Measurements from ENCODE around the gene PRKAG2.
"Not testable (repeated sequence)": the region's sequence is repeated elsewhere in the genome, so short reads cannot be mapped to it uniquely, and the experiment has no call there.

PRKAG2 gene

DNA sequence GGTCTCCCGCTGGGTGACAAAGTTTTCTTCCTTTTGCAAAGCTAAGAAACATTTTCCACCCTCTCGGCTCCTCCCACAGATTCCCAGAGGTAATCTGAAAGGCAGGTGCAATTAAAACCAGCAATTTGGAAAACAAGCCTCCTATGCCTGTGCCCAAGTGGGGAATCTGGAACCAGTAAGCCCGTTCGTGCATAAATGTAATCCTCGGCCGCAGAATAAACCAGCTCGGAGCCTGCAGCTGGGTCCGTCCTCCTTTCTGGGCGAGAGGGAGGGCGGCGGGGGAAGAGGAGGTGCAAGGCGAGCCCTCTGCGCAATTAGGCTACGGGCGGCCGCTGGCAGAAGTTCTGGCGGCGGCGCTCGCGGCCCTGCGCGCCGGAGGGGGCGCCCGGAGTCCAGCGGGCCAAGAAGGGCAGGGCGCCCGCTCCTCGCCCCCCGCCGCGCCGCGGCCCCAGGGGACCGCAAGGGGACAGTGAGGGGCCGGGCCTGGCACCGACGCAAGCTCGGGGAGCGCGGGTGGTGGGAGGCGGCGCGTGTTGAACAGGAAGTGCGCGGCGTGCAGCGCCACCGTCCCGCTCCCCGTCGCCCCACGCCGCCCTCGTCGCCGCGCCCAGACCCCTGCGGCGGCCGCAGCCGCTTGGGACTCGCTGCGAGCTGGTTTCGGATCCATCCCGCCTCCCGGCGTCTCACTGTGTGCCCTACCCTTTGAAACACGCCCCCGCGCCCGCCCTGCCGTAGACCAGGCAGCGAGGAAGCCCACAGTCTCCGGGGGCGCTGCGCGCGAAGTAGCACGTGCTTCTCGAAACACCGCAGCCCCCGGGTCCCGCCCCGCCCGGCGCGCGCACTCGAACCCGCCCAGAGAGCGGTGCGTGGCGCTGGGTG is at the start of gene PRKAG2:
TSS of gene PRKAG2 (minus strand) at position 217 of the 879 bp plus-strand sequence. CDS start 495 bp downstream, outside the sequence.
- peak; percentile 69 to 82 for DNase-seq (ENCODE audit: low read depth in 2 of 2)

- DNase-seq (ENCODE audit: low read depth in 2 of 2), result no peak
These were observed 49.4 kb upstream of the PRKAG2 start for GRCh38 chr7:151926336-151926712.

DNA sequence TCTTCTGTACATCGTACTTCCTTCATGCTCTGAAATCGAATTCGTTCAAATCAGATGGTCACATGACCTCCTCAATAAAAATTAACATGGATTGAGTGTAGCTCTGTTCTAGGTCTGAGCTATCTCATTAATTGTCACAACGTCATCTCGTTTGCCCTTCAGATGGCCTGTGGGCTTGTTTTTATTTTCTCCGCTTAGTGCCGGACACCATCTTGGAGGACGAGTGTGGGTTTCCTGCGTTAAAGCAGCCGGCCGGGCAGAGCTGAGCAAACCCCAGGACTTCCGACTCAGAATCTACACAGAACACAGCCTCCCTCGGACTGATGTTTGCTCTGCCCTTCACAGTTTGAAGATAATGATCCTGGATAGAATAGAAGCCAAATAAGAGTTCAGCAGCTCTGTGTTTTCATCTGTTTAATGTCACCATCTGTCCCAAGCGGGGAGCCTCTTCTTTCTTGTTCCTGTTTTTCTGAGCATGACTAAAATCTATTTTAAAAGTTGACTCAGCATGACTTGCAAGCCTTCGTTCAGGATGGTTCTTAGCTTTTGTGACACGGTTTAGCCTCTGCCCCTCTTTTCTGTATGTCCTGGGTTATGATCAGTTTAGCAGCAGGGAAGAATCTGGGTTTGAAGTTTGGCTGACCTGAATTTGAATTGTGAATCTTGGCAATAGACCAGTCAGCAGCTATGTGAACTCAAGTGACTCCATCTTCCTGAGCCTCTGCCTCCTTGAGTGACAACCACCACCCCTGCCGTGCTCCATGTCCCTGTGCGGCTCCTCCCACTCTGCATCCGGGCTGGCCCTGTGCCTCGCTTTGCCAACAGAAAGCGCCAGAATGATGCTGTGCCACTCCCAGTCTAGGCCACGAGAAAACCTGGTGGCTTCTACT is 48.8 kb upstream of the PRKAG2 start:
- DNase-seq (ENCODE audit: low read depth in 2 of 2), result no peak

GRCh38 chr7:151924508-151924907 is 47.6 kb upstream of the PRKAG2 start:
- no peak for DNase-seq (ENCODE audit: low read depth in 2 of 2)

DNA sequence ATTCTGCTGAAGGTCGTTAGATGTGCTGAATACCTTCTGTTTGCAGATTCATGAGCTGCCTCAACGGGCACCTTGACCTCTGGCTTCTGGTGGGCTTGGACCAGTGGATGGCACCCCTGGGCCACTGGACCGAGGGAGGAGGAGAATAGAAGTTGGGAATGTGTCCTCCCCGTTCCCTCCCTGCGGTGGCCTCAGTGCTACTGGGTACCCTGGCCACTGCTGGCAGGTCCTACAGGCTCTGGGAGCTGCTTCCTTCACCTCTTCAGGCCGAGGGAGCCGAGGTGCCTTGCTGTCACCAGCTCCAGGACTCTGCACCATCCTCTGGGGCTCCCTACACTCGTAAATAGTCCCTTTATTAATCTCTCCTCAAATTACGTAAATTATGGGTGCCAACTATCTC is 47.1 kb upstream of the PRKAG2 start:
- DNase-seq (ENCODE audit: low read depth in 2 of 2), result no peak

GRCh38 chr7:151923097-151923876 is 46.4 kb upstream of the PRKAG2 start:
- DNase-seq (ENCODE audit: low read depth in 2 of 2), result no peak

- no peak for DNase-seq (ENCODE audit: low read depth in 2 of 2)
These were observed 44.5 kb upstream of the PRKAG2 start for GRCh38 chr7:151921451-151921850.

GRCh38 chr7:151920488-151920887 is 43.6 kb upstream of the PRKAG2 start:
- no peak for DNase-seq (ENCODE audit: low read depth in 2 of 2)

GRCh38 chr7:151919595-151919994 is 42.7 kb upstream of the PRKAG2 start:
- DNase-seq (ENCODE audit: low read depth in 2 of 2), result no peak

DNA sequence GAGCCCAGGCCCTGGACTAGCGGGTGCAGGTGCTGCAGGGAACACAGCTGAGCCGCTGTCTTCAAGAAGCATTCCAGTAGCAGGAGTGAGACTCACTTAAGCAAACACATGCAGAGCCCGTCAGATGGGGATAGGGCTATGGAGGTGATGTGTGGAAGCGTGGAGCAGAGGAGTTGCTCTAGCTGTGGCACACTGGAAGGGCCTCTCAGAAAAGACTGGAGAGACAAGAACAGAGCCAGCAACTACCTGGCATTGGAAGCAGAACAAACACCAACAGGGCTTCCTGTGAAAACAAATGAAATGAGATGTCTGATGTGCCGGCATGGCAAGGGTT is 41.6 kb upstream of the PRKAG2 start:
- DNase-seq (ENCODE audit: low read depth in 2 of 2), result no peak

DNA sequence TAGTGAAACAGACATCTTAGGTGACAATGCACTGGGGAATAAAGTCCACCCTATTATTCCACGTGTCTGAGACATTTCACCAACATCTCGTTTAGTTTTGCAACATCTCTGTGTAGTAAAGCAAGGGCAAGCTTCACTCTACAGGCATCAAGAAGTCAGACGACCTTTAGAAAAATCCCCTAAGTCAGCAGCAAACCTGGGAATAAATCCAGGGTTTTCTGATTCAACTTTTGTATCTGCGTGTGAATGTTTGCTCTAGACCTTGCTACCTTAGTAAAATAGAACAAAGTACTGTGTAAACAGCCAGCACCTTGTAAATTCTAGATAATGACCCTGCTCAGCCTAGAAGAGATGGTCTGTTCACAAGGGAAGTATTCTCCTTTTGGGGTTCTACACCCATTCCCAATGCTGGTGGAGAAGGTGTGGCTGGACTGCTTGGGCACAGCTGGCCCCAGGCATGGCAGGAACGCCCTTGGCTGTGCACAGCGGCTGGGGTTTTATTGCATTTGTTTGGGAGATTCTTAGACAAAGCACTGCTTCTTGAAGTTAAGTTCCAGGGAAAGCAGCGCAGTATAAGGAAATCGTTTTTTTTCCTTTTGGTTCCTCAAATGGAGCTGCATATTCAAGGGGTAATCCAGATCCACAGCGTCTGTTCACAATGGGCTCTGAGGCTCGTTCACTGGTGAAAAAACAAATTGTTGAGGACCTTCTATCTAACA is 41.0 kb upstream of the PRKAG2 start:
- no peak for DNase-seq (ENCODE audit: low read depth in 2 of 2)

- no peak for DNase-seq (ENCODE audit: low read depth in 2 of 2)
These were observed 37.1 kb upstream of the PRKAG2 start for GRCh38 chr7:151914051-151914450.

- DNase-seq (ENCODE audit: low read depth in 2 of 2), result not testable (repeated sequence)
These were observed 33.7 kb upstream of the PRKAG2 start for GRCh38 chr7:151910655-151911054.

DNA sequence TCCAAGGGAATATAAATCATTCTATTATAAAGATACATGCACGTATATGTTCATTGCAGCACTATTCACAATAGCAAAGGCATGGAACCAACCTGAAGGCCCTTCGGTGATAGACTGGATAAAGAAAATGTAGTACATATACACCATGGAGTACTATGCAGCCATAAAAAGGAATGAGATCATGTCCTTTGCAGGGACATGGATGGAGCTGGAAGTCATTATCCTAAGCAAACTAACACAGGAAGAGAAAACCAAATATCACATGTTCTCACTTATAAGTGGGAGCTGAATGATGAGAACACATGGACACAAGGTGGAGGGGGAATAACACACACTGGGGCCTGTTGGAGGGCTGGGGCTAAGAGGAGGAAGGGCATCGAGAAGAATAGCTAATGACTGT is 30.2 kb upstream of the PRKAG2 start:
- DNase-seq (ENCODE audit: low read depth in 2 of 2), result not testable (repeated sequence)

DNA sequence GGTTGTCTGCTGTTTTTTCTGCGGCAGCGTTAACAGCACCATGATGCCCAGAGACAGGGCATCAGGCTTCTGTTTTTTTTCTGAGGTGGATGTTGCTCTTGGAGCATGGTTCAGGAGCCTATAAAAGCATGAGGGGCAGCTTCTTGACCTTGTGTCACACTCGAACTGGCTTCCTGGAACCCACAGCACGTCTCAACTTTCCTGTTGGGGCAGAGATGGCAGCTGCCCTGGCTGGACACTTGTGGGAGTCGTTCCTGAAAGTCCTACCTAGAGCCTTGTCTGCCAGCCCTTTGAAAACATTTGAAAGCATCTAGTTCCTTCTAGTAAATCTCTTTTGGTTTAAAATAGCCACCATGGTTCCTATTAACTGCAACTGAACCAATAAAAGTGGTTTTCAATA is 28.9 kb upstream of the PRKAG2 start:
- DNase-seq (ENCODE audit: low read depth in 2 of 2), result no peak

DNA sequence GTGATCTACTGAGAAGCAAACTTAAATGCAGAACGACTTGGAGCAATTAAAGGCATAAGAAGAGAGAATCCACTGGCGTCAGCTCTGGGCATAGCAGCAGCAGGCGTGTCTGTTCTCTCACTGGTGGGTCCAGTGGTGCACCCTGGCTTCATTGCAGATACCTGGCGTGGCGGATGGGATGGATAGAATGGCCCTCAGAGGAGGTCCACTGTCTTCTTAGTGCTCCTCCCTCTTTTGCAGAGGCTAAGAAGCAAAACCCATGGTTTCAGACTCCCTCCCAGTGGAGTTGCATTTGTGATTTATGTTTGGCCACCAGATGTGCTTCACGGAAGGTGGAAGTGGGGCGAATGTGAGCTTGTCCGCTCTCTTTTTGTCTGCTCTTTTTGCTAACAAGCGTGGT is 28.4 kb upstream of the PRKAG2 start:
- no peak for DNase-seq (ENCODE audit: low read depth in 2 of 2)

GRCh38 chr7:151904270-151904669 is 27.4 kb upstream of the PRKAG2 start:
- no peak for DNase-seq (ENCODE audit: low read depth in 2 of 2)

GRCh38 chr7:151903249-151904032 is 26.5 kb upstream of the PRKAG2 start:
- DNase-seq (ENCODE audit: low read depth in 2 of 2), result no peak

GRCh38 chr7:151902311-151902710 is 25.4 kb upstream of the PRKAG2 start:
- DNase-seq (ENCODE audit: low read depth in 2 of 2), result no peak

DNA sequence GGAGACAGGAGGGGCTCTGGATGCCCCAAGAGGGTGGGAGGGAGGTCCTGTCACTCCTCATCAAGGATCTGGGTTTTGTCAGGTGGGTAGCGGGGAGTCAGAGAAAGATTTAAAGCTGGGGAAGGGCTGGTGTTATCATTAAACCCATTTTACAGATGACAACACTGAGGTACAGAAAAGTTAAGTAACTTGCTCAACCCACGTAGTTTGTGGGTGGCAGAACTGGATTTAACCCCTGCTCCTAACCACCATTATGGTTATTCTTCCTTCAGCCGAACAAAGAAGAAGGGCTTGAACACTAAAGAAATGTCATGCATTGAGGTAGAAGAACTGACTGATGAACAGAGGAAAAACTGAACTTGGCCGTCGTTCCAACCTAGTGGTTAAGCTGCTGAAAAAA is 24.9 kb upstream of the PRKAG2 start:
- DNase-seq (ENCODE audit: low read depth in 2 of 2), result no peak

All from stimulated activated CD8-positive, alpha-beta memory T cell treated with anti-CD3 and anti-CD28 coated beads, Interleukin-7, amount 100 ng/mL, for 4 hours (primary cell).